Head of caudate nucleus (tissue), 42 donors: ENCODE measurements around the gene TET2.
A peak's percentile ranks its signal among the peaks of the same experiment; 100 is the strongest.

Experiments
- DNase-seq, 42 donors: peaks; one replicate each; pipeline versions ENCODE4 v3.0.0 to v3.0.0-alpha.2; 2020 to 2021; ENCODE audit warnings: mixed read lengths in 7 of 42
- intact Hi-C: fragments of 100-400 bp; cut with DNase I; formaldehyde crosslinking; loops from one replicate; pipeline ENCODE4 v1.15.0; 2022

TET2 gene

GRCh38 chr4:105137121-105137875 lies 9.4 kb upstream of the TET2 start:
- intact Hi-C loops = no loop called here
- no peak for DNase-seq

- intact Hi-C loops = loop anchor here (2.0 kb wide), 1 partner anchor 331 kb away; no protein-coding TSS in a partner anchor
- DNase-seq = peak in 1 of 42 donors; percentile 18
Measured at GRCh38 chr4:105139646-105140045, 7.0 kb upstream of the TET2 start.

GRCh38 chr4:105140684-105141490 lies 5.8 kb upstream of the TET2 start:
- intact Hi-C loops = loop anchor here (2.0 kb wide), 1 partner anchor 330 kb away; no protein-coding TSS in a partner anchor
- DNase-seq = peak in 25 of 42 donors; percentile 14 to 79 (median 40)

GRCh38 chr4:105145156-105145902 lies 1.3 kb upstream of the TET2 start:
- peak in 1 of 42 donors; percentile 16 for DNase-seq
- intact Hi-C loops = loop anchor here (5.0 kb wide), 2 partner anchors 97 to 562 kb away; partner anchors contain the start of genes GSTCD and INTS12

- intact Hi-C loops = loop anchor here (2.0 to 5.0 kb wide), 3 partner anchors 96 to 561 kb away; partner anchors contain the start of genes GSTCD and INTS12
- peak in 32 of 42 donors; percentile 10 to 65 (median 35) for DNase-seq
Measured at GRCh38 chr4:105145903-105146275, 787 bp upstream of the TET2 start.

- peak in 2 of 42 donors; percentile 4 to 26 for DNase-seq
- intact Hi-C loops = loop anchor here (2.0 to 5.0 kb wide), 3 partner anchors 95 to 560 kb away; partner anchors contain the start of genes GSTCD and INTS12
Measured at GRCh38 chr4:105147016-105147552, 408 bp downstream of the TET2 start.

GRCh38 chr4:105147553-105148161 lies 981 bp downstream of the TET2 start:
- intact Hi-C loops = loop anchor here (2.0 to 5.0 kb wide), 3 partner anchors 95 to 560 kb away; partner anchors contain the start of genes GSTCD and INTS12
- DNase-seq = peak in 41 of 42 donors; percentile 16 to 74 (median 49)

GRCh38 chr4:105148356-105148755 lies 1.7 kb downstream of the TET2 start:
- intact Hi-C loops = loop anchor here (5.0 kb wide), 2 partner anchors 94 to 559 kb away; partner anchors contain the start of genes GSTCD and INTS12
- no peak for DNase-seq

- intact Hi-C loops = loop anchor here (5.0 kb wide), 2 partner anchors 94 to 559 kb away; partner anchors contain the start of genes GSTCD and INTS12
- DNase-seq = no peak
Measured at GRCh38 chr4:105148776-105149175, 2.1 kb downstream of the TET2 start.

- intact Hi-C loops = loop anchor here (5.0 kb wide), 2 partner anchors 93 to 558 kb away; partner anchors contain the start of genes GSTCD and INTS12
- no peak for DNase-seq
Measured at GRCh38 chr4:105149771-105150170, 3.1 kb downstream of the TET2 start.

GRCh38 chr4:105150503-105150902 lies 3.8 kb downstream of the TET2 start:
- no peak for DNase-seq
- intact Hi-C loops = no loop called here

- DNase-seq = no peak
- intact Hi-C loops = no loop called here
Measured at GRCh38 chr4:105153749-105154148, 7.1 kb downstream of the TET2 start.

GRCh38 chr4:105154576-105154975 lies 7.9 kb downstream of the TET2 start:
- intact Hi-C loops = no loop called here
- no peak for DNase-seq

- no peak for DNase-seq
- intact Hi-C loops = no loop called here
Measured at GRCh38 chr4:105155426-105155825, 8.8 kb downstream of the TET2 start.

GRCh38 chr4:105158837-105159236 lies 12.2 kb downstream of the TET2 start:
- no peak for DNase-seq
- intact Hi-C loops = no loop called here

- DNase-seq = peak in 1 of 42 donors; percentile 11
- intact Hi-C loops = no loop called here
Measured at GRCh38 chr4:105162123-105162796, 15.6 kb downstream of the TET2 start.

- intact Hi-C loops = no loop called here
- no peak for DNase-seq
Measured at GRCh38 chr4:105164548-105164947, 17.9 kb downstream of the TET2 start.

GRCh38 chr4:105166066-105166465 lies 19.4 kb downstream of the TET2 start:
- DNase-seq = no peak
- intact Hi-C loops = no loop called here
